Stimulated activated CD8-positive, alpha-beta memory T cell treated with anti-CD3 and anti-CD28 coated beads, Interleukin-2, amount 100 ng/mL, for 48 hours (primary cell): Measurements from ENCODE around the gene CNTNAP2.

Source experiments
- DNase-seq, 2 donors: peaks; one replicate each; pipeline ENCODE4 v3.0.0-alpha.2; 2020; ENCODE audit warnings: low read depth in 2 of 2

The CNTNAP2 gene

GRCh38 chr7:148337995-148338747 is 2221.6 kb downstream of the CNTNAP2 start:
- DNase-seq, result no peak

DNA sequence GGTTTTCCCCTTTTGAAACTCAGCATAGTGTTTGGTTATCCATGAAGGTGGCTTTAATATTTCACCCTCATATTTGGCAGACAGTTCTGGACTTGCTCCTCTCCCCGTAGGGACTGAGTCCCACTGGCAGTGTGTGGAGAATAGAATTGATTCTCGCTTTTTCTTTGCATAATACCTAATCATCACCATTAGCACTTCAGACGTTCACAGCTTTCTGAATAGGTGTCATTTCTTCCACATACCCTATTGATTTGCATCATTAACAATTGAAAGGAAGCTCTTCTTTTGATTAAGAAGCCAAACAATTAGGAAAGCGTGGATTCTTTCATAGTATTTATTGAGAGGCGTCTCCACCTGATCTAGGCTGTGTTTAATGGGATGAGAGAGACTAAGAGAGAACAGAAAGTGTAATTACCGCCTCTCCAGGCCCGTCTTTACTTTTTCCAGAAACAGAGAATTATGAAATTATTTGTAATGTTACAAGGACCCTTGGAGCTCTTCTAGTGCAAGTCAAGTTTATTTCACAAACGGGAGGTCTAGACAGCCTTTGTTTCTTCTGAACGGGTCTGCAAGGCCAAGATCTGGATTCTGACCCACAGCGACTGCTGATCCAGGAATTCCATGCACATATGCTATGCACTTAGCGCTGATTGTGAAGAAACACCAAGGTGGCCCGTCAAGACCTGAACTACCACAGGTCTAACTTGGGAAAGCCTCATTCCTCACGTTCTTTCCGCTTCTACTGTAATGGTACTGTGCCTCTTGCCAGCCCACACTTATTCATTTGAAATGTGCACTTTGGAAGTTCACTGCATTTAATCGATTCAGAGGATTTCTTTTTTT is 2224.1 kb downstream of the CNTNAP2 start:
- no peak for DNase-seq

DNA sequence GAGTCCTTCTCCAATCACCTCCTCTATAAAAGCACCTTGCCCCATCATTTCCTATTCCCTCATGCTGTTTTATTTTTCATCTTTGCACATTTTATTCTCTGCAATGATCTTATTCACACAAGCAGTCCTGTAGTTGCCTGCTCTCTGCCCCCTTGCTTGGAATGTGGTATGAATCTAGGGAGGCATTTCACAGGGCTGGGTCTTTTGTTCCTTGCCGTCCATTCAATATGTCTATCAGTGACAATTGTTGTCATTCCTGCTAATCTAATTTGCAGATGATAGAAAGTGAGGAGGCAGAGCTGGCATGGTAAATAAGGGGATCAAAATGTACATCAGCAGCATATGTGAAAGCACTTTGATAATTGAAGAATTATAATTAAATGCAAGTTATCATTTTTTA is 2227.8 kb downstream of the CNTNAP2 start:
- DNase-seq, result no peak

GRCh38 chr7:148347981-148348380 is 2231.4 kb downstream of the CNTNAP2 start:
- no peak for DNase-seq

- no peak for DNase-seq
Observed at GRCh38 chr7:148348466-148348865, 2231.9 kb downstream of the CNTNAP2 start.

DNA sequence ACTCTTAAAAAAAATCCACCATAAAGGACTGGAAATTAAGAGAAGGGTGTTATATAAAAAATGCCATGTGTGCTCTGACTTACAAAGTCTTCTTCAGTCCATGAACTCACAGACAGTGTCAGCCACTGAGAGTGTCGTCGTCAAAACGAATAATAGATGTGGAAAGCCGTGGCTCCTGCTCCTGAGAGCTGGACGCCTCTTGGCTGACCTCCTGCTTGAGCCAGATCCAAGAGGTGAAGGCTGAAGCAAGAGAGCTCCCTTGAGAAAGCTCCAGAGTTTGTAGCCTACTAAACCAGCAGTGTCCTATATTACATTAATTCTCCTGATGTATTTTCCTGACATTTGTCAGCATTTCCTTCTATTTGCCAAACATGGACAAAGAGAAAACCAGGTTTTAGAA is 2239.7 kb downstream of the CNTNAP2 start:
- DNase-seq, result no peak

- DNase-seq, result no peak
Observed at GRCh38 chr7:148362541-148362940, 2245.9 kb downstream of the CNTNAP2 start.

GRCh38 chr7:148367731-148368475 is 2251.3 kb downstream of the CNTNAP2 start:
- no peak for DNase-seq

DNA sequence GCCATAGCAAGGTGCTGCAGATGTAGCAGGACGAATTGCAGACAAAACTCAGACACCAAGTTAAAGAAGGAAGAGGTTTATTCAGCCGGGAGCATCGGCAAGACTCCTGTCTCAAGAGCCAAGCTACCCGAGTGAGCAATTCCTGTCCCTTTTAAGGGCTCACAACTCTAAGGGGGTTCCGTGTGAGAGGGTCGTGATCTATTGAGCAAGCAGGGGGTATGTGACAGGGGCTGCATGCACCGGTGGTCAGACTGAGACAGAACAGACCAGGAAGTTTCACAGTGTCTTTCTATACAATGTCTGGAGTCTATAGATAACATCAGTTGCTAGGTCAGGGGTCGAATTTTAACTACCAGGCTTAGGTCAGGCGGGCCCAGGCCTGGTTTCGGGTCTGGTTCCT is 2252.0 kb downstream of the CNTNAP2 start:
- DNase-seq, result no peak

- DNase-seq, result no peak
Observed at GRCh38 chr7:148371280-148371937, 2254.8 kb downstream of the CNTNAP2 start.

DNA sequence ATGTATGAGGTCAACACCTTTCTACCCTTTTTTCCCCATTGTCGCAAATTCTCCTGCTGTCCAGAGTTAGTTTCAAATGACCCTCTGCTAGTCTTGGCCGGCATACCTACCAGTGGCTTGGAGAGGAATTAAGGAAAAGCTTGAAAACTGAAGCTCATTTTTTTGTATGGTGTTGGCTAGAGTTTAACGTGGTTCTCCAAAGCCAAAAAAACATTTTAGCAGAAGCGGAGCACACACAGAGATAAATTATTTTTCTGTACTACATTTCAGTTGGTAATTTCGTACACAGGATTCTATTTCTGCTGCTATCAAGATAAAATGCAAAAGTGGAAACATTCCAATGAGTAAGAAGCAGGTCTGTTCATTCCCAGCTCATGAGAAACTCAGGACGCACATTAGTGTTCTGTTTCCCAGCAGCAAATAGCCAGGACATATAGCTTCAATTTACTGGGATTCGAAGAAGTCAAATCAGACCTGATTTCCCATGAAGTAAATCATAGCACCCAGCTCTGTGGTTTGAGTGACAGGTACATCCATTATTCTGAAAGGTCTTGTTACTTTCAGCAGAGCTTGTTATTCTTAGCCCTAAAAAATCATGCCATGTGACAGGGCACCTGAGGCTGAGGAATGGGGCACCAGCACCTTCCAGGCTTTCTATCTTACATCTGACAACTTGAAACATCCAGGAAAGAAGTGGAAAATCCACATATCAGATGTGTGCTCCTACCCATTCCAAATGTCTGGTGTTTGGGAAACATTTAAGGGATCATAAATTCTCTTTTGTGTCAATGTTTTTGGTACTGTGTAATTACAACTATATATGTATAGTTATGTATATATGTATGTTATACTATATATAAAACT is 2258.0 kb downstream of the CNTNAP2 start:
- no peak for DNase-seq

GRCh38 chr7:148379677-148380076 is 2263.1 kb downstream of the CNTNAP2 start:
- DNase-seq, result no peak

DNA sequence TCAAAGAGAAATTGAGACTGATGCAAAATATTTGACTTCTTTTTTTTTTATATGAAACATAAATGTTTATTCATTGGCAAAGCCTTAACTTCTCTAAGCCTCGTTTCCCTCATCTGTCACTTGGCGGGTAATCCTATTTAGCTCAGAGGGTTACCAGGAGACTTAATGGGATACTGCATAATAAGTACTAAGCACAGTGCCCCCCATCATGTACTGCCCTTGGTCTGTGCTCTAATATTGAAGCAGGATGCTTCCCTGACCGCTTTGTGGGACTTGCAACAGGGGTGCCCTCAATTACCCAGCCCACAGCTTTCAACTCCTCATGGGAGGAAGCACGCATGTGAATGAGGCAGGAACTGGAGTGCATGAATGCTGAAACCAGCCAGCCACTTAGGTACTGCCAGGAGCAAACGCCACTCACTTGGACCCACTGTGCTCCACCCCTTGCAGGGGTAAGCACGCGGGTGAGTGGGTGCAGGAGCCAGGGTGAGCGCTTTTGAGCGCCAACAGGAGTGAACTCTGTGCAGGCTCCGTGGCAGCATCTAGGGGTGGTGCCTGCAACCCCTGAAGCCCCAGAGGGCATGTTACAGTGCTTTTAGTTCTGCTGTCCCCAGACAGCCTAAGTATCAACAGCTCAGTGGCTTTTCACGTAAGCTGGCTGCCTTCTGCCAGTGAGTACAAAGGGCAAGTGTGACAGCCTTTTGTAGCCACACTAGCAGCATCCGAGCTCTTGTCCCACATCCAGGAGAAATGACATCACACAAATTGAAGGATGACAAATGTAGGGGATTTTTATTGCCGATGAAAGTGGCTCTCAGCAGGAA is 2264.2 kb downstream of the CNTNAP2 start:
- DNase-seq, result no peak

GRCh38 chr7:148382596-148382995 is 2266.0 kb downstream of the CNTNAP2 start:
- DNase-seq, result no peak

DNA sequence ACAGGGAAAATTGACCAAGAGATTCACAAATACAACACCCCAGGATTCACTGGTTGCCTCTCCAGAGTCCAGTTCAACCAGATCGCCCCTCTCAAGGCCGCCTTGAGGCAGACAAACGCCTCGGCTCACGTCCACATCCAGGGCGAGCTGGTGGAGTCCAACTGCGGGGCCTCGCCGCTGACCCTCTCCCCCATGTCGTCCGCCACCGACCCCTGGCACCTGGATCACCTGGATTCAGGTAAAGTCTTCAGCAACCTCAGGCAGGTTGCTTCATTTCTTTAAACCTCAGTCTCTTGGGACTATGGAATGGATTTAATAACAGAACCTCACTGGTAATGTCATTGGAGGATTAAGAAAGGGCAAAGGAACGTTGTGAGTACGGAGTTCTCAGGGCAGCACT is 2267.1 kb downstream of the CNTNAP2 start:
- no peak for DNase-seq

DNA sequence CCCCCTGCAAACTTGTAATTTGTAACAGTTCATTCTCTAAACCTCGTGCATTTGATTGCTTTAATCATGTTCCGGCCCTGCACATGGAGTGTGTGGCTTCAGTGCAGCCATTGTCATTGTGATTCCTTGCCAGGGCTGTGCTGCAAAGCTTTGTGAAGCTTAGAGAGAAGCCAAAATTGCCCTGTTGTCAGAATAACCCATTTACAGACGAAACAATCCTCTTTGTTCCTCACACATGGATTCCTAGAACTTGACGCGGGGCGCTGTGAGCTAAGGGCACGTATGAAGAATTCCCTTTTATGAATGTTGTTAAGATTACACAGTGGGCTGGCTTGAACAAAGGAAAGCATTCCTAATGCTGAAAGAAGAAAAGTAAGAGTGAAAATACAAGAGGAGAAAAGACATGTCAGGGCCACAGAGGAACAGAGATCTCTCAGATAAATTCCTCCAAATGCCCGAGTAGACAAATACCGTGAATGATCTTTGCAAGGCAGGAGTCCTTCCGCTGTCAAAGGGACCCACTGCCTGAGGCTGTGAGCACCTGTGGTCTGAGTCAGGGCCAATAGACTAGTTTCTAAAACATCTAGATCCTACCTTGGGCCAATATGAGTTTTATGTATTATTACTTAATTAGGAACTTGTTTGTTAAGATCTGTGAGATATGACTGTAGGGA is 2268.5 kb downstream of the CNTNAP2 start:
- DNase-seq, result no peak

DNA sequence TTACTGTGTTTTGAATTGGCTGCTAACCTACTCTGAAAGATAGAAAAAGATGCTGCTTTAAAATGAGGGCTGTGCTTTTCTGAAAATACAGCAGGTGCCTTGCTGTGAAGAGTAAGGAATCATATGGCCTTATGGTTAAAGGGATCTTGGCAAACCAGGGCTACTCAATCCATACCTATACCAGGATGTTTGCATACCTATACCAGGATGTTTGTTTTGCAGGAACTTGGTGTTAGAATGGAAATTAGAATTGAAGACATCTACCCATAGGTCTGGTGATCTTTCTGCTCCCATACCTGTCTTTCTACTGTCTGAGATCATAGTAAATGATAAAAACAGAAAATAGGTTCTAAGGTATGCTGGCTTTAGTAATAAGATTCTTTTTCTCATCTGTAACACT is 2273.8 kb downstream of the CNTNAP2 start:
- no peak for DNase-seq

DNA sequence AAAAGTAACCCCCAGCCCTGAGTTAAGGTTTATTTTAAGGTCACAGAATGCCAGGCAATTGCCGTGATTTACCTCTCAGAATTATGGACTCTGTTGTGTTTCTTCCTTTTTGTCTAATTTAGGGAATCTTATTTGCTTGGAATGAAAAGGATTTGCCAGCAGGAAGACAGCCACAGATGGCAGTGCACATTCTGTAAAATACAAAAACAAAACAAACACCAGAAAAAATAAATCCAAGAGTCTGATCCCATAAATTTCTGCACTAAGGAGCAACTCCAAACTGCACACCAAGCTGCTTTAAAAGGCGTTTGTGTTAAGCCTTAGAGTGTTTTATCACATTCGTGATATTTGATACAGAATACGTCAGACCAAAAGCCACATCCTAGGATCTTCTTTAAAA is 2275.0 kb downstream of the CNTNAP2 start:
- DNase-seq, result no peak

GRCh38 chr7:148394582-148394981 is 2278.0 kb downstream of the CNTNAP2 start:
- DNase-seq, result no peak
